HK-2 (cell line): ENCODE results near the gene S1PR2.
"Not testable (repeated sequence)": the region's sequence is repeated elsewhere in the genome, so short reads cannot be mapped to it uniquely, and the experiment has no call there.

Experiments
- DNase-seq: peaks from one replicate; pipeline ENCODE4 v3.0.0-alpha.2; 2018; ENCODE audit not compliant: unreplicated experiment

Gene S1PR2

DNA sequence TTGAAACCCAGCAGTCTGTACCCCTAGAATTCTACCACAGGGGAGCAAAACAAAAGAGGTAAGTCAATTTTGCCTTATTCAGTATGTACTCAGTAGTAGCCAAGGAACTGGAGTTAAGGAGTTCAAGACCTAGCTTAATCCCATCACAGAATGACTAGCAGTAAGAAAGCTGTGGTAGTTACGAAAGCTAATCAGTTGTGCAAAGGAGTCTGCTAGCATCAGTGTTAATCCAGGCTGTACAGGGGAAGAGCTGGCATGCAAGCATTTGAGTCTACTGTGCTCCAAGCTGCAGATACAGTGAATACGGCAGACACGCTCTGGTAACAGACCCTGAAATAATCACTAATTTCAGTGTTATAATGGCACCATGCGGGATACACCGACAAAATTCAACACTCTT, 41.1 kb downstream of the S1PR2 start:
- DNase-seq: no peak

DNA sequence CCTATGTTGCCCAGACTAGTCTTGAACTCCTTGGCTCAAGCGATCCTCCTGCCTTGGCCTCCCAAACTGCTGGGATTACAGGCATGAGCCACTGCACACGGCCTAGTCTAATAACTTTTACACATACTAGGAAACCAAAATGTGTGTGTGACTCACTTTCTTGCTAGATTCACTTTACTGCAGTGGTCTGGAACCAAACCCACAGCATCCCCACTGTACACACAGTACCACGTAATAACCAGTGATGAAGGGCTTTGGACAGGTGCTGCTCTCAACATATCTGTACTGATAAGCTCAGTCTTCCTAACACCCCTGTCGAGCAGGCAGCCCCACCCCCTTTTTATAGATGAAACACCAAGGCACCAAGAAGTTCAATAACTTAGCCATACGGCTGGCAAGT, 41.5 kb downstream of the S1PR2 start:
- no peak for DNase-seq

DNA sequence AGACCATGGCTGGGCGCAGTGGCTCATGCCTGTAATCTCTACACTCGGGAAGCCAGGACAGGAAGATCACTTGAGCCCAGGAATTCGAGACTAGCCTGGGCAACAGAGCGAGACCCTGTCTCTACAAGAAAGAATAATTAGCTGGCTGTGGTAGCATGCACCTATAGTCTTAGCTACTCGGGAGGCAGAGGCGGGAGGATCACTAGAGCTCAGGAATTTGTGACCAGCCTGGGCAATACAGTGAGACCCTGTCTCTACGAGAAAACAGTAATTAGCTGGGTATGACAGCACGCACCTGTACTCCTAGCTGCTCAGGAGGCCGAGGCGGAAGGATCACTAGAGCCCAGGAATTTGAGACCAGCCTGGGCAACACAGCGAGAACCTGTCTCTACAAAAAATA, 43.8 kb downstream of the S1PR2 start:
- DNase-seq: no peak

DNA sequence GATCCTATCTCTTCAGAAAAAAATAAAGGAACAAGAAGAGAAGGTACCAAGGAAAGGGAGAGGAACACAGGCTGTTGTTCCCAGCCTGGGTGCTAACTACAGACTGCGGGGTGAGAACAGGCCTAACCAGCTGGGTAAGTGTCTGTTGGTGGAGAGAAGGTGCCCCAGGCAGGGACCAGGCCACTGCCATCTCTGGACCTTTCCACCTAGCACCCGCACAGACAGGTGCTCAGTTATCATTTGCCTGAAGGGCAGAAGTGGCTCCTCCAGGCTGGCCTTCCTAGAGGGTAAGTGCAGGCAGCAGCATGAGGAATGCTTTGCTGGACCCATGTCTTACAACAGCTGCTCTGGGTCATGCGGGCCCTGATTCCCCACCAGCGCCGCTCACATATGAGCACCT, 46.5 kb downstream of the S1PR2 start:
- DNase-seq: no peak

DNA sequence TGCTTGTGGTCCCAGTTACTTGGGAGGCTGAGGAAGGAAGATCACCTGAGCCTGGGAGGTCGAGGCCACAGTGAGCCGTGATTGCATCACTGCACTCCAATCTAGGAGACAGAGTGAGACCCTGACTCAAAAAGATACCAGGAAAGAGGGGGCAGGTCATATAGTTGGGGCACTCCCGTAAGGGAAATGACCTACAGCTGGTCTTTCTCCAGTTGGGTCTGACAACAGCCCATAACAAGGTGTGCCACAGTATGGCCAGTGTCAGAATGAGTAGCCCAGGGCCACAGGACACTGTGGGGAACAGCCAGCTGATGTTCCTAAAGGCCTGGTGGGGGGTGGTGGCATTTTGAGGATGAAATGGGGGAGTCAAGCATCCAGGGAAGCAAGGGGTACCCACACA, 47.2 kb downstream of the S1PR2 start:
- no peak for DNase-seq

DNA sequence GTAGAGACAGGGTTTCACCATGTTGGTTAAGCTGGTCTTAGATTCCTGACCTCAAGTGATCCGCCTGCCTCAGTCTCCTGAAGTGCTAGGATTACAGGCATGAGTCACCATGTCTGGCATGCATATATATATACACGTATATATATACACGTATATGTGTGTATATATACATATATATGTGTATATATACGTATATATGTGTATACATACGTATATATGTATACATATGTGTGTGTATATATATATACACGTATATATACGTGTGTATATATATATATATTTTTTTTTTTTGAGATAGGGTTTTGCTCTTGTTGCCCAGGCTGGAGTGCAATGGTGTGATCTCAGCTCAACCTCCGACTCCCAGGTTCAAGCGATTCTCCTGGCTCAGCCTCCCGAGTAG, 48.3 kb downstream of the S1PR2 start:
- DNase-seq: no peak

DNA sequence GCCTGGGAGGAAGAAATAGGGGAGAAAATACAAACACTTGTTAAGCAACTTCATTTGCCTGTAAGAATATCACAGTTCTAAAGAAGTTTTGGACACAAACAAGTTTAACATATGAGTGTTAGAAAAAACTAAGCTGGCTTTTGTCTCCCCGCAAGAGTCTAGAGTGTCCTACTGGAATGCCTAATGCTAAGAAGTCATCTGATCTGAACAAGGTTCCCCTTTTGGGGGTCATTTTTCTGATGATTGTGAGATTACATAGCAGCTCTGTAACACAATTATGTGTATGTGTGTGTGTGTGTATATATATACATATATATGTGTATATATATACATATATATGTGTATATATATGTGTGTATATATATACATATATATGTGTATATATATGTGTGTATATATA, 49.1 kb downstream of the S1PR2 start:
- DNase-seq: no peak

DNA sequence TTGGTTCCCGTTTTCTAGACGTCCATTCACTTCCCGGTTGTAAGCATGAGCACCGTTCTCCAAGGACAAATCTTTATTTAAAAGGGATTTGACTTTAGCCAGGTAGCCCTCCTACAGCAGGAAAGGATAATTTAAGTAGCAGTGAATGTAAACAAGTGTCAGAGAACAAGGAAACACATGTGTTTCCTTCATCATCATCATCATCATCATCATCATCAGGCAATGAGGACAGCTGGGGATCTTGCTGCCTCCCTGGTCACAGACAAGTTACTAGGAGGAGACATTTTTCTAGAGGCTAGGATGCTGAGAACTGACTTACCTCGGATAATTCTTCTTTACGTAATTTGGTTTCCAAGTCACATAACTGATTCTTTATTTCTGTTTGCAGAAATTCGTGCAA, 50.7 kb downstream of the S1PR2 start:
- DNase-seq: no peak

DNA sequence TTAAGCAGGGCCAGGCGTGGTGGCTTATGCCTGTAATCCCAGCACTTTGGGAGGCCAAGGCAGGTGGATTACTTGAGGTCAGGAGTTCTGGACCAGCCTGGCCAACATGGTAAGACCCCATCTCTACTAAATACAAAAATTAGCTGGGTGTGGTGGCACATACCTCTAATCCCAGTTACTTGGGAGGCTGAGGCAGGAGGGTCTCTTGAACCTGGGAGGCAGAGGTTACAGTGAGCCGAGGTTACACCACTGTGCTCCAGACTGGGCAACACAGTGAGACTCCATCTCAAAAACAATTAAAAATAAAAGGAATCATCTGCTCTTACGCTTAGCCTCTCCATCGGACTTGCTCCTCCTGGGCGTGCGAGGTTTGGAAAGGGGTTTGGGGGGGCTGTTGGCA, 51.1 kb downstream of the S1PR2 start:
- DNase-seq: not testable (repeated sequence)

DNA sequence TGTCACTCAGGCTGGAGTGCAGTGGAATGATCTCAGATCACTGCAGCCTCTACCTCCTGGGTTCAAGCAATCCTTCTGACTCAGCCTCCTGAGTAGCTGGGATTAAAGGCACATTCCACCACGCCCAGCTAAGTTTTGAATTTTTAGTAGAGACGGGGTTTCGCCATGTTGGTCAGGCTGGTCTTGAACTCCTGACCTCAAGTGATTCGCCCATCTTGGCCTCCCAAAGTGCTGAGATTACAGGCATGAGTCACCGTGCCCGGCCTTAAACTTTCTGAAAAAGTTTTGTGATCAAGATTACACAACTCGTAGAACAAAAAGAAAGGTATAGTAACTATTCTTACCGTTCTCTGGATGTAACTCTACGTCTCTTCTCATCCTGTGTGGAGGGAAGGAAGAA, 57.6 kb downstream of the S1PR2 start:
- DNase-seq: peak; percentile 24
